NCI-H128 (cell line): ENCODE results near the gene PYROXD2.

ENCODE experiments used
- DNase-seq: peaks from one replicate; lab custom pipeline; 2025; ENCODE audit not compliant: unreplicated experiment; lab: John Stamatoyannopoulos, UW

PYROXD2 gene

GRCh38 chr10:98416606-98417388 is 1.8 kb upstream of the PYROXD2 start:
- DNase-seq = no peak

DNA sequence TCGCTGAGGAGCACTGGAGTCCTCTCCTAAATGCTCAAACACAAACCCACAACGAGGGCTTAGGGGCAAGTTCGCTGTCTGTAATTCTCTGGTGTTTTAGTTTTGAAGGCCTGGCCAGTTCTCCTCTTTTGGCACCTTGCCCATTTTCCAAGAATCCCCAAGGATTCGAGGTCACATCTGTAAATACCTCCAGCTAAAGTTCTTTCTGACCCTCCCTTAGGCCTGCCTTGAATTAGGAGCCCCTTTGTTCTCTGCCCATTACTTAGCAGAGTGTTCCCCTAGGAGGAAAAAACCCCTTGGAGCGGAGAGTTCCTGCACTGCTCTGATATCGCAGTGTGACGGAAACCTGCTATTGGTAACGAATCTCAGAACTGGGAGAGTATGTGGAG is 743 bp upstream of the PYROXD2 start:
- no peak for DNase-seq

- DNase-seq = no peak
These were observed 427 bp downstream of the PYROXD2 start for GRCh38 chr10:98414578-98414931.

GRCh38 chr10:98411768-98412167 is 3.2 kb downstream of the PYROXD2 start:
- DNase-seq = no peak

DNA sequence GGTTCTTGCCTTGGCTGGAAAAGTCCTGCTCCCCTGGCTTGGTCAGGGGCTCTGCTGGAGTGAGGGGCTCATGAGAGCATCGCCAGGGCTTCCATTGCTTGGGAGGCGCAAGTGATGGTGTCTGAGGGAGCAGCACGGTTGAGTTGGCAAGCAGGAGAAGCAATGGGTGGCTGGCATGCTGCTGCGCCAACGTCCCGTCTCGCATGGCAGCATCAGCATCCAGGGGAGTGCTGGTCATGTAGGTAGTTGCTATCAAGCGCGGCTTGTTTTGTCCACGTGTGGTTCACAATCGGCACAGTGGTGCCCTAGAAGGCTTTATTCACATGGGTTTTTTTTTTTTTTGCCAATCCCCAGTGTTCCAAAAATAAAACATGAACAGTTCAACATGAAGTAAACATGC is 3.8 kb downstream of the PYROXD2 start:
- no peak for DNase-seq

DNA sequence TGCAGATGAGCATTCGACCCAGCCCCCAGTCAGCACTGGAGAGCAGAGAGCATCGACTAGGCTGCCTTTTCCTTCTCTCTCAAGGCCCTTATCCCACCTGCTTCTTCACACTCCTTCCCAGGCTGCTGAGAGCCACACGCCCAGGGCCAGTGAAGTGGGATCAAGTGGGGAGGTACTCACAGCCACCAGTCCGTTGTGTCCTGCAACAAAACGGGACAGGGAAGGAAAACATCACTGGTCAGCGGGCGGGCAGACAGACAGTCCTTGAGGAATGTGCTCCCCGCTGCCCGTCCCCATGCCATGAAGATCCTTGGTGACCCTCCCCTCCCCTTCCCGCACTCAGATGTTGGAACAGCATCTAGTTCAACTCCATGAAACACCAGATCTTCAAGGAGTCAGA is 4.2 kb downstream of the PYROXD2 start:
- no peak for DNase-seq

GRCh38 chr10:98410135-98410743 is 4.7 kb downstream of the PYROXD2 start:
- DNase-seq = no peak

DNA sequence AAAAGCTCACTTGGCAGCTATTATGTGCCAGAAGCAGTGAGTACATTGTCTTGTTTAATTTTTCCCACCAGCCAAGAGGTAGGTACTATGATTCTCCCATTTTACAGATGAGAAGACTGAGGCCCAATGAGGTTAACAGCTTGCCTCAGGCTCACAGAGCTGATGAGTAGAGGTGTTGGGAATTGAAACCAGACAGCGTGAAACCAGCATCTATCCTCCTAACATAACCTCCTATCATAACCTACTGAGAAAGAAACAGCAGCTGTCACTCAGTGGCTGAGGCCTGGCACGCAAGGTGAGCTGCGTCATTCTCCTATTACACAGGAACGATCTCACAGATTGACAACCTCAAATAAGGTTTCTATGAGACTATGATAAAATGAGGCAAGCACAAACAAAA is 6.2 kb downstream of the PYROXD2 start:
- DNase-seq = no peak

- no peak for DNase-seq
These were observed 7.2 kb downstream of the PYROXD2 start for GRCh38 chr10:98407744-98408241.

DNA sequence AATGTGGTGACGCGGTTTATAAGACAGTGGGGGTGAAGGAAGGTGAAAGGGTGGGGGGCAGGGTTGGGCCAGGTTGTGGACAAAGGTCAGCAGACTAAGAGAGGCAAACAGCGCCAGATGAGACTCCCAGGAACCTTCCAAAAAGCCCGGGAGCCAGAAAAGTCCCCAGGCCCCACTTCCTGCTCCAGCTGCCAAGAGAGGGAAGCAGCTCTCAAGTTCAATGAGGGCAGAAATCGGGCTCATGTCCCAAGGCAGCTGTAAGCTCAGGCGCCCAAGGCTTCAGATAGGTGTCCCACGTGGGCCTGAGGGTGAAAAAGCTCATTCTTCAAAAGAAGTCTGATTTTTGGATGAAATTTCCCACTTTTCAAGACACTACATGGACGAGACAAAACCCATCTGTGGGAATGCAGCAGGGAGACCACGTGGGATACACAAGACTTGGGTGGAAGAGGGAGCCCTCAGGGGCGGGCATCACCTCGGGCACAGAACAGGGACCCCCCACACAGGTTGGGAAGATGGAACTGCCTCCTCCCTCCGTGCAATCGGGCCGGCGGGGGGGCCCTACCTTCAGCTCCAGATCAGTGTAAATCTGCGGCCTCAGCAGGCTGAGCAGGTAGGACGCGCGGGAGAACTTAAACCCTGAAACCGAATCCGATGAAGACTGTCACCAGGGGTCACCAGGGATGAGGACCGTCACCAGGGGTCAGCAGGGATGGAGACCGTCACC is 7.8 kb downstream of the PYROXD2 start:
- no peak for DNase-seq

- DNase-seq = no peak
These were observed 9.6 kb downstream of the PYROXD2 start for GRCh38 chr10:98405422-98405821.

- no peak for DNase-seq
These were observed 10.2 kb downstream of the PYROXD2 start for GRCh38 chr10:98404571-98405359.

DNA sequence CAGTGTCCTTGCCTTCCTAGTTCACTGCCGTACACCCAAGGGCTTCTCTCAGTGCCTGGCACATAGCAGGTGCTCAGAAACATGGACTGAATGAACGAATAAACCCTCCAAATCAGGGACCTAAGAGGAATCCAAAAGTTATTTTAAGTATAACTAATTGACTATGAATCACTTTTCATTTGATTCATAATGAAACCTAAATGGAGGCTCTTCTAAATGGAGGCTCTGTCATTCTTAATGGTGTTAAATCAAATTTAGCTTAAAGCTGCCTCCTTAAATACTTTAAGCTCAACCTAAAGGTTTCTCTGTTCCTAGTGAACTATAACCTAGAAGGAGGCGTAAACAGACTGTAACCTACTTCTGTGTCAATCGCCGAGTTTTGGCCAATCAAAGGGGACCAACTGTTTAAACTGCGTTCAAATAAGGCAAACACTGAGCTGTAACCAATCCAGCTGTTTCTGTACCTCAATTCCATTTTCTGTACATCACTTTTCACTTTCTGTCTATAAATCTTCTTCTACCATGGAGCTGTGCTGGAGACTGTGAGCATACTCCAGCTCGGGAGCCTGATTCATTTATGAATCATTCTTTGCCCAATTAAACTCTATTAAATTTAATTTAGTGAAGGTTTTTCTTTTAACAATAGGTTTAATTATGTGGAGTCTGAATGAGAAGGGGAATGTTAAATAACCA is 11.0 kb downstream of the PYROXD2 start:
- no peak for DNase-seq

GRCh38 chr10:98402931-98403718 is 11.9 kb downstream of the PYROXD2 start:
- no peak for DNase-seq

GRCh38 chr10:98402478-98402877 is 12.5 kb downstream of the PYROXD2 start:
- no peak for DNase-seq

- DNase-seq = no peak
These were observed 14.5 kb downstream of the PYROXD2 start for GRCh38 chr10:98400482-98400881.

DNA sequence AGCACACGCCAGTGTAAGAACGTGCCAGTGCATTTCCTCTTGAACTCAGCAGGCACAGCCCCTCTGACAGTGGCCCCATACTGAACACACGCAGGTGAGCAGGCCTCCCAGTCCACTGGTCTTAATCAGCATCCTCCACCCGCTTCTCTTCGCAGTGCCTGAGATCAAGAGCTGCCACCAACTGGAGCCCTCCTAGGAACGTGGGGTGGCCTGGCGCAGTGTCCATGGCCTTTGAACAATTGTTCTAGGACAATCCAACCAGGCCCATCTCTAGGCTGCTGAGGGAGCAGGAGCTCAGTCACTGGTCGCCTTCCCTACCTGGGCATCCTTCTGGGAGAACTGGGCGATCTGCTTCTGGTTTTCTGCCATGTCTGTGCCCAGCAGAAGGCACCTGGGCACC is 15.2 kb downstream of the PYROXD2 start:
- no peak for DNase-seq

DNA sequence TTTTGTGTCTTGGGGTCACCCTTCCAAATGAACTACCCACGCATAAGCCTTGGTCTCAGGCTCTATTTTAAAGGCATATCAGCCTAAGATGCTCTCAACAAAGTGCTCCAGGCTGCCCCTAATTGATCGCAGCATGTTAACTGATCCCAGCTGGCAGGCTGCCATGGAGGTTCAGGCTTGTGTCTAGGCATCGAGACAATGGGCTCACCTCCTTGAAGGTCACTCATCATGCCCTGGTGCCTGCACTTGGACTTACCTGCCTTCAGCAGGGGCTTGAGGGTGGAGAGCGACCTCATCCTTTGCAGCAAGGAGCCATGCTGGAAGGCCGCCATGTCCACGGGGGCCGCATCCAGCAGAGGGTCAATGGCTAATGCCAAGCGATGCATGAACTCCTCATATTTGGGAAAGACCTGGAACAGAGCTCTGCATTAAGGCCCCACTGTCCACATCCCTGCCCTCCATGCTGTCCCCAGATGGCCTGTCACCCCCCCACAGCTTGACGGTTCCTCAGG is 17.8 kb downstream of the PYROXD2 start:
- no peak for DNase-seq
